Nephron progenitor cell (in vitro differentiated cells): ENCODE data around the gene RCSD1.

Experiments used
- DNase-seq: peaks from one replicate; pipeline ENCODE4 v3.0.0; 2021
- H3K27ac Mint-ChIP-seq: 2 replicates; pipeline ENCODE4 v1.8.0; 2021; ENCODE audit warnings: mild to moderate bottlenecking, moderate library complexity, mixed read lengths
- H3K27me3 Mint-ChIP-seq: 2 replicates; pipeline ENCODE4 v1.8.0; 2021; ENCODE audit warnings: mild to moderate bottlenecking, low read depth, mixed read lengths; ENCODE audit not compliant: poor library complexity
- H3K36me3 Mint-ChIP-seq: 2 replicates; pipeline ENCODE4 v1.8.0; 2021; ENCODE audit warnings: low read depth, mixed read lengths
- H3K4me1 Mint-ChIP-seq: 2 replicates; pipeline ENCODE4 v1.8.0; 2021; ENCODE audit warnings: mixed read lengths
- H3K4me3 Mint-ChIP-seq: 2 replicates; pipeline ENCODE4 v1.8.0; 2021; ENCODE audit warnings: mild to moderate bottlenecking, moderate library complexity, mixed read lengths
- H3K9me3 Mint-ChIP-seq: 2 replicates; pipeline ENCODE4 v1.8.0; 2021; ENCODE audit warnings: mild to moderate bottlenecking, moderate library complexity, mixed read lengths
- CTCF ChIP-seq: fragments of 200-600 bp; sonication (generic); IDR thresholded peaks from 2 replicates; pipeline ENCODE4 v1.5.0; 2021; ENCODE audit warnings: antibody characterized with exemption

The RCSD1 gene

DNA sequence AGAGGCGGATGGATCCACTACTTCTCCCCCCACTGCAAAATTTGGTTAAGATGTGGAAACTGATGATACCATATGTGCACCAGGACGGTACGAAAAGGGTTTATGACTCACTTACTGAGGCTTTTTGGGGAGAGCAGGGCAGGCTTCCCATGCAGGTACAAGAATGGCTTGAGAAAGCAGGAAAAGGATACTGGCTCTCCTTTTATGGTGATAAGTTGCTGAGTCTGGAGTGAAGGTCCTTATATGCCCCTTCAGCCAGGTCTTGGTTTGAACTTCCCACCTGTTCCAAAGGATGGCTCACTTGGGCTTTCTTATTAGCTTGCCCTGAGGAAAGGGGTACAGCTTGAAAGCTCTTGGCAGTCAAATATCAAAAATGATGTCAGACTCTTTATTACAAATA lies 114.9 kb downstream of the RCSD1 start:
- Mint-ChIP-seq H3K4me1 (peaks cover 14% of the 10 kb centered on the region), H3K4me3 (no peak overlapping the region), H3K27ac (no peak overlapping the region), H3K27me3 (no peaks in the 10 kb centered on the region), H3K9me3 (peaks cover 4% of the 10 kb centered on the region), H3K36me3 (peaks cover 12% of the 10 kb centered on the region)
- TF ChIP-seq CTCF, result no peak
- DNase-seq, result no peak

DNA sequence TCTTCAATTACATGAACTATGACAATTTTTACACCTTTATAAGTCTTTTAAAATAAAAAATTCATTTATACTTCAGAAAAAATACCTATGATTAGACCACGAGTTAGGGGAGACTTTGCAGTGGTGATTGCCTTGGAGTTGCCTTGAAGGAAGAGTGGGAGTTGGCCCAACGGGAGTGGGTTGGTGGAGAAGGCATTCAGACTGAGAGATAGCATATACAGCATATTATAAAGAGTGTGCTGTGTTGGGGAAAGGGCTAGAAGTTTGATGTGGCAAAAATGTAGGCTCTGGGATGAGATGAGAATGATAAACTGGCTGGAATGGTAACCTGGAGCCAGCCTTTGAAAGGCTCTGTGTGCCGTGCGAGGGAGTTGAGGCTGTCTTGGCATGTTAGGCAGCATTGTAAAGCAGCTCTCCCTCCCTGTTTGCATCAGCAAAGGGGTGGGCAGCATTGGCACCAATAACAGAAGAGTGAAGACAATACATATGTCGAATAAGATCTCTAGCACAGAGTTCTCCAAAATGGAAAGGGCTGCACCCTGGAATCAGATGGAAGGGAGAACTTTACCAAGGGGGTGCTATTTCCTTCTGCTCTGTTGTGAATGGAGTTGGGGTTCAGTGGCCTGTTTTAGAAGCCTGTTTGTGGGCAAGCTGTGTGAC lies 116.1 kb downstream of the RCSD1 start:
- no peak overlapping the region for H3K4me3 Mint-ChIP-seq
- H3K27ac Mint-ChIP-seq, result peak overlapping the region; percentile 76
- H3K27me3 Mint-ChIP-seq, result no peaks in the 10 kb centered on the region
- H3K4me1 Mint-ChIP-seq, result peaks cover 13% of the 10 kb centered on the region
- DNase-seq, result no peak
- peaks cover 4% of the 10 kb centered on the region for H3K9me3 Mint-ChIP-seq
- TF ChIP-seq CTCF, result no peak
- H3K36me3 Mint-ChIP-seq, result peaks cover 12% of the 10 kb centered on the region

- H3K9me3 Mint-ChIP-seq, result peaks cover 4% of the 10 kb centered on the region
- peaks cover 12% of the 10 kb centered on the region for H3K36me3 Mint-ChIP-seq
- peaks cover 13% of the 10 kb centered on the region for H3K4me1 Mint-ChIP-seq
- no peak for TF ChIP-seq CTCF
- no peak overlapping the region for H3K4me3 Mint-ChIP-seq
- H3K27me3 Mint-ChIP-seq, result no peaks in the 10 kb centered on the region
- no peak overlapping the region for H3K27ac Mint-ChIP-seq
- no peak for DNase-seq
Observed at GRCh38 chr1:167746988-167747655, 117.1 kb downstream of the RCSD1 start.

GRCh38 chr1:167747988-167748387 lies 118.0 kb downstream of the RCSD1 start:
- Mint-ChIP-seq H3K4me1 (peaks cover 11% of the 10 kb centered on the region), H3K36me3 (peaks cover 5% of the 10 kb centered on the region), H3K4me3 (no peak overlapping the region)

GRCh38 chr1:167748906-167749305 lies 118.9 kb downstream of the RCSD1 start:
- Mint-ChIP-seq H3K27me3 (no peaks in the 10 kb centered on the region), H3K27ac (no peak overlapping the region), H3K4me1 (peaks cover 7% of the 10 kb centered on the region), H3K36me3 (no peaks in the 10 kb centered on the region), H3K9me3 (no peaks in the 10 kb centered on the region), H3K4me3 (no peak overlapping the region)
- DNase-seq, result no peak
- TF ChIP-seq CTCF, result no peak

More at GRCh38 chr1:167747988-167748387, 118.0 kb downstream of the RCSD1 start:
- Mint-ChIP-seq H3K27me3 (no peaks in the 10 kb centered on the region), H3K9me3 (no peaks in the 10 kb centered on the region), H3K27ac (no peak overlapping the region)
- no peak for TF ChIP-seq CTCF
- DNase-seq, result no peak

DNA sequence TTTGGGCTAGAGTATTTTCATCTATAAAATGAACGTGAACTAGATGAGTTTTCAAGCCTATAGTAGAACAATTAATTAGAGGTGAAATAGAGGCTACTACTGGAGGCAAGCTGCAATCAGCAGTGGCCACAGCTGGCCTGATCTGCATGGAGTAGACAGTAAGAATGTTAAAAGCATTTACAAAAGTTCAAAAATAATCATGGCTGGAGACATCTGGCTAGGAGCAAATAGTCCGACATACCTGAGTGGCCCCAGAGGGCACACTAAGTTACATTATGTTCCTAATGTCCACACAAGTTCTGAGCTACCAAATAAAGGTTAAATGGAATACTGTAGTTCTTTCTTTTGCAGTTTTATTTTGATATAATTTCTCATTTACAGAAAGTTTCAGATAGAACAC lies 119.7 kb downstream of the RCSD1 start:
- H3K4me1 Mint-ChIP-seq, result peaks cover 7% of the 10 kb centered on the region

More for the DNA sequence above, 119.7 kb downstream of the RCSD1 start:
- no peak for DNase-seq
- Mint-ChIP-seq H3K36me3 (no peaks in the 10 kb centered on the region), H3K9me3 (no peaks in the 10 kb centered on the region), H3K27ac (no peak overlapping the region), H3K4me3 (no peak overlapping the region), H3K27me3 (no peaks in the 10 kb centered on the region)
- TF ChIP-seq CTCF, result no peak
